ENCODE measurements around the gene TOM1L2.

- TF ChIP-seq, protein P1, sequence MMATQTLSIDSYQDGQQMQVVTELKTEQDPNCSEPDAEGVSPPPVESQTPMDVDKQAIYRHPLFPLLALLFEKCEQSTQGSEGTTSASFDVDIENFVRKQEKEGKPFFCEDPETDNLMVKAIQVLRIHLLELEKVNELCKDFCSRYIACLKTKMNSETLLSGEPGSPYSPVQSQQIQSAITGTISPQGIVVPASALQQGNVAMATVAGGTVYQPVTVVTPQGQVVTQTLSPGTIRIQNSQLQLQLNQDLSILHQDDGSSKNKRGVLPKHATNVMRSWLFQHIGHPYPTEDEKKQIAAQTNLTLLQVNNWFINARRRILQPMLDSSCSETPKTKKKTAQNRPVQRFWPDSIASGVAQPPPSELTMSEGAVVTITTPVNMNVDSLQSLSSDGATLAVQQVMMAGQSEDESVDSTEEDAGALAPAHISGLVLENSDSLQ (IDR thresholded peaks at IDR 0.05), result no peak
- TF ChIP-seq LEF1 (IDR thresholded peaks at IDR 0.05; ENCODE audit: borderline replicate concordance) (no peak), TARDBP (IDR thresholded peaks at IDR 0.05) (no peak), FOXA1 (IDR thresholded peaks at IDR 0.05) (no peak), ELF4 (IDR thresholded peaks at IDR 0.05) (no peak), SUZ12 (IDR thresholded peaks at IDR 0.05) (no peak), SP1 (IDR thresholded peaks at IDR 0.05) (no peak), FOXM1 (IDR thresholded peaks at IDR 0.05; ENCODE audit: borderline replicate concordance) (no peak), BHLHE40 (IDR thresholded peaks at IDR 0.05; ENCODE audit: borderline replicate concordance) (no peak), ZNF384 (IDR thresholded peaks at IDR 0.05) (no peak), NFRKB (IDR thresholded peaks at IDR 0.05) (no peak), HDGF (IDR thresholded peaks at IDR 0.05; ENCODE audit: borderline replicate concordance) (no peak), CTBP1 (IDR thresholded peaks at IDR 0.05; ENCODE audit: borderline replicate concordance) (no peak), FOXK2 (IDR thresholded peaks at IDR 0.05) (no peak)
These were observed 41.0 kb downstream of the TOM1L2 start for GRCh38 chr17:17931159-17931558.
